WTC11 (cell line): Measurements from ENCODE around the gene NTRK1. TPM values are rescaled to one million over a fixed set of nuclear protein-coding genes. Genes with fewer than 3 reads are reported as not detected.

Experiments
- ATAC-seq: fragments of 200-7000 bp; cut with Tn5 transposase; 2 replicates; pipeline ENCODE4 v1.10.0; 2021; ENCODE audit warnings: mild to moderate bottlenecking, moderate library complexity
- Bru-seq: library from RNA; stranded (reverse); fragments of 400-500 nt; gene quantifications from one replicate; lab custom pipeline; 2021; lab: Mats Ljungman, UMichigan
- CTCF ChIA-PET: fragments of 300-600 bp; sonication (Branson Sonifier 250); formaldehyde crosslinking; loops from one replicate; lab custom pipeline; 2021; ENCODE audit warnings: antibody characterized with exemption; lab: Charles Lee
- POLR2A ChIA-PET: fragments of 350-600 bp; sonication (Branson Sonifier 250); formaldehyde crosslinking; loops from one replicate; lab custom pipeline; 2021; ENCODE audit warnings: antibody characterized with exemption; lab: Charles Lee
- DNase-seq: peaks from one replicate; pipeline ENCODE4 v3.0.0; 2021; ENCODE audit warnings: low spot score
- H3K27ac Mint-ChIP-seq: 2 replicates; pipeline ENCODE4 v1.8.0; 2021; ENCODE audit warnings: mixed read lengths
- H3K27me3 Mint-ChIP-seq: 2 replicates; pipeline ENCODE4 v1.8.0; 2021; ENCODE audit warnings: low read depth, mild to moderate bottlenecking, moderate library complexity, mixed read lengths
- H3K36me3 Mint-ChIP-seq: 2 replicates; pipeline ENCODE4 v1.8.0; 2021; ENCODE audit warnings: mixed read lengths
- H3K4me1 Mint-ChIP-seq: 2 replicates; pipeline ENCODE4 v1.8.0; 2022; ENCODE audit warnings: mixed read lengths
- H3K4me3 Mint-ChIP-seq: 2 replicates; pipeline ENCODE4 v1.8.0; 2021; ENCODE audit warnings: mild to moderate bottlenecking, moderate library complexity, mixed read lengths
- H3K9me3 Mint-ChIP-seq: 2 replicates; pipeline ENCODE4 v1.8.0; 2021; ENCODE audit warnings: mixed read lengths
- CDX4 ChIP-seq: fragments of 250-450 bp; sonication (Bioruptor Pico); IDR thresholded peaks from 2 replicates; pipeline ENCODE4 v1.9.0; 2021; ENCODE audit warnings: moderate library complexity, mild to moderate bottlenecking, inconsistent platforms, borderline replicate concordance
- ELF4 ChIP-seq: sonication (generic); formaldehyde crosslinking; IDR thresholded peaks from 2 replicates; pipeline ENCODE4 v1.8.1; 2022; ENCODE audit warnings: low read depth, mild to moderate bottlenecking, moderate library complexity, missing genetic modification reagents
- ETV6 ChIP-seq: sonication (generic); formaldehyde crosslinking; IDR thresholded peaks from 2 replicates; pipeline ENCODE4 v1.8.1; 2022; ENCODE audit warnings: mild to moderate bottlenecking, missing genetic modification reagents
- FOXK1 ChIP-seq: sonication (generic); formaldehyde crosslinking; IDR thresholded peaks from 2 replicates; pipeline ENCODE4 v1.8.0; 2022; ENCODE audit warnings: mild to moderate bottlenecking, moderate library complexity, missing genetic modification reagents
- FOXP1 ChIP-seq: sonication (generic); formaldehyde crosslinking; IDR thresholded peaks from 2 replicates; pipeline ENCODE4 v1.8.0; 2022; ENCODE audit warnings: missing genetic modification reagents, mild to moderate bottlenecking, moderate library complexity, borderline replicate concordance
- KAT7 ChIP-seq: sonication (generic); formaldehyde crosslinking; IDR thresholded peaks from 2 replicates; pipeline ENCODE4 v1.8.1; 2023; ENCODE audit warnings: missing genetic modification reagents, mild to moderate bottlenecking, borderline replicate concordance
- MAX ChIP-seq: sonication (generic); formaldehyde crosslinking; IDR thresholded peaks from 2 replicates; pipeline ENCODE4 v1.8.0; 2022; ENCODE audit warnings: mild to moderate bottlenecking, missing genetic modification reagents
- TEAD1 ChIP-seq: sonication (generic); formaldehyde crosslinking; IDR thresholded peaks from 2 replicates; pipeline ENCODE4 v1.8.0; 2022; ENCODE audit warnings: mild to moderate bottlenecking, missing genetic modification reagents
- ZBTB21 ChIP-seq: sonication (generic); formaldehyde crosslinking; IDR thresholded peaks from 2 replicates; pipeline ENCODE4 v1.8.1; 2023; ENCODE audit warnings: mild to moderate bottlenecking, missing genetic modification reagents, borderline replicate concordance
- ZBTB43 ChIP-seq: sonication (generic); formaldehyde crosslinking; IDR thresholded peaks from 2 replicates; pipeline ENCODE4 v1.8.1; 2023; ENCODE audit warnings: mild to moderate bottlenecking, missing genetic modification reagents
- ZNF121 ChIP-seq: sonication (generic); formaldehyde crosslinking; IDR thresholded peaks from 2 replicates; pipeline ENCODE4 v1.8.0; 2023; ENCODE audit warnings: missing genetic modification reagents
- long read RNA-seq, 3 experiments: library from RNA in 1 of 3; library from capped mRNA in 1 of 3; library from polyadenylated mRNA in 1 of 3; unstranded in 2 of 3; stranded (forward) in 1 of 3; transcript quantifications; one replicate each; pipeline ENCODE4 v2.0.0, GENCODE V29; 2021
- total RNA-seq: library from RNA; stranded (reverse); gene quantifications from 3 replicates; pipeline ENCODE4 v1.2.3, GENCODE V29; 2021
- TF ChIP-seq, protein P1 (sequence below): sonication (generic); formaldehyde crosslinking; IDR thresholded peaks from 2 replicates; pipeline ENCODE4 v1.8.0; 2022; ENCODE audit warnings: missing genetic modification reagents
- TF ChIP-seq, protein P2 (sequence below): sonication (generic); formaldehyde crosslinking; IDR thresholded peaks from 2 replicates; pipeline ENCODE4 v1.8.0; 2023; ENCODE audit warnings: missing genetic modification reagents
- TF ChIP-seq, protein P3 (sequence below): sonication (generic); formaldehyde crosslinking; IDR thresholded peaks from 2 replicates; pipeline ENCODE4 v1.8.1; 2023; ENCODE audit warnings: mild to moderate bottlenecking, missing genetic modification reagents, moderate library complexity
- TF ChIP-seq, protein P4 (sequence below): fragments of 250-450 bp; sonication (Bioruptor Pico); IDR thresholded peaks from 2 replicates; pipeline ENCODE4 v2.1.2; 2022; ENCODE audit warnings: mild to moderate bottlenecking, moderate library complexity
- TF ChIP-seq, protein P5 (sequence below): sonication (generic); formaldehyde crosslinking; IDR thresholded peaks from 2 replicates; pipeline ENCODE4 v1.8.0; 2022; ENCODE audit warnings: mild to moderate bottlenecking, missing genetic modification reagents
- TF ChIP-seq, protein P6 (sequence below): sonication (generic); formaldehyde crosslinking; IDR thresholded peaks from 2 replicates; pipeline ENCODE4 v1.8.1; 2023; ENCODE audit warnings: mild to moderate bottlenecking, moderate library complexity, missing genetic modification reagents
- TF ChIP-seq, protein P7 (sequence below): sonication (generic); formaldehyde crosslinking; IDR thresholded peaks from 2 replicates; pipeline ENCODE4 v1.8.0; 2022; ENCODE audit warnings: mild to moderate bottlenecking, missing genetic modification reagents

NTRK1 gene
- 0.23 to 0.42 TPM (median 0.23 TPM) in 3 replicates for total RNA-seq
- percentile 12 among the genes with signal in this experiment for Bru-seq, nascent RNA
- long read RNA-seq, experiment 1 = 0 reads
- long read RNA-seq, experiment 2, partial matches to known transcripts = 0 of 1 reads
- long read RNA-seq, experiment 2, other reads (novel, unspliced or antisense) = 1 of 1 reads
- long read RNA-seq, experiment 3 = 0 reads

DNA sequence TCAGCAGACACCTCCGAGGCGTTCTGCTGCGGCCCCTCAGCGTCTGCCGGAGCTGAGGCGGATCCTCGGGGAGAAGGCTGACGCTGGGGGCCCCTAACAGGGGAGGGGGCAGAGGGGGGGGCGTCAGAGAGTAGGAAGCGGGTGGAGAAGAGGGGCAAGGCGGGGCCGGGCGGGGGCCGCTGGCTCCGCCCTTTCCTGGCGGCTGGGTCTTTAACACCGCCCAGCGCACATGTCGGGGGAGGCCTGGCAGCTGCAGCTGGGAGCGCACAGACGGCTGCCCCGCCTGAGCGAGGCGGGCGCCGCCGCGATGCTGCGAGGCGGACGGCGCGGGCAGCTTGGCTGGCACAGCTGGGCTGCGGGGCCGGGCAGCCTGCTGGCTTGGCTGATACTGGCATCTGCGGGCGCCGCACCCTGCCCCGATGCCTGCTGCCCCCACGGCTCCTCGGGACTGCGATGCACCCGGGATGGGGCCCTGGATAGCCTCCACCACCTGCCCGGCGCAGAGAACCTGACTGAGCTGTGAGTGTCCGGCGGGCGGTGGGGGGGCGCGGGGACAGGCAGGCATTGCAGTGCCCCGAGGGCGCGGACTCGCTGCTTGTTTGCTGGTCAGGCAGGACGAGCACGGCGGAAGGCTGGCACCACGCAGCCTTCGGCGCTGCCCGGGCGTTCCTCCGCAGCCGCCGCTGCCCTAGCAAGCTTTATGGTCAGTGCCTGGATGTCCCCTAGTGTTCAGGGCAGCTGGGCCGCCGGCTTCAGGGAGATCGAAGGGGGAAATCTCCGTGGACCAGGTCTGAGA, at the start of gene NTRK1:
NTRK1 (plus strand) TSS at position 238 of the 796 bp plus-strand sequence; CDS start at position 308, 70 bp downstream.
- peaks cover 97% of the 10 kb centered on the region for H3K27me3 Mint-ChIP-seq
- H3K36me3 Mint-ChIP-seq = no peaks in the 10 kb centered on the region
- DNase-seq (peak; percentile 67), ATAC-seq (peak; percentile 63)
- CTCF ChIA-PET = interaction anchor here (0.6 to 9.9 kb wide), 53 partner anchors 8 to 237 kb away, joined by 3 to 211 read pairs (median 9); partner anchors contain the start of genes CRABP2, HDGF, ISG20L2 and LRRC71
- POLR2A ChIA-PET = interaction anchor here (1.1 to 1.9 kb wide), 5 partner anchors 12 to 171 kb away, joined by 3 to 8 read pairs (median 5); partner anchors contain the start of gene PRCC
- no peak within 1 kb of the TSS for H3K27ac Mint-ChIP-seq
- peak within 1 kb of the TSS; percentile 89 for H3K4me3 Mint-ChIP-seq
- no peaks in the 10 kb centered on the region for H3K9me3 Mint-ChIP-seq
- peaks cover 15% of the 10 kb centered on the region for H3K4me1 Mint-ChIP-seq
- TF ChIP-seq KAT7 (CRISPR knock-in tag) (no peak), ZBTB43 (0 out of 2 replicates have a peak, but pooled peaks have one; percentile 31), ETV6 (CRISPR knock-in tag) (peak; percentile 93), FOXK1 (CRISPR knock-in tag) (0 out of 2 replicates have a peak, but pooled peaks have one; percentile 53), CDX4 (no peak), MAX (CRISPR knock-in tag) (peak; percentile 52; the same call in 1 of the 2 replicates), ZNF121 (CRISPR knock-in tag) (peak; percentile 68; the same call in 1 of the 2 replicates), ELF4 (CRISPR knock-in tag) (0 out of 2 replicates have a peak, but pooled peaks have one; percentile 63), ZBTB21 (CRISPR knock-in tag) (no peak), FOXP1 (CRISPR knock-in tag) (peak; percentile 64; the same call in 1 of the 2 replicates), TEAD1 (CRISPR knock-in tag) (peak; percentile 56)
- TF ChIP-seq, protein P1, sequence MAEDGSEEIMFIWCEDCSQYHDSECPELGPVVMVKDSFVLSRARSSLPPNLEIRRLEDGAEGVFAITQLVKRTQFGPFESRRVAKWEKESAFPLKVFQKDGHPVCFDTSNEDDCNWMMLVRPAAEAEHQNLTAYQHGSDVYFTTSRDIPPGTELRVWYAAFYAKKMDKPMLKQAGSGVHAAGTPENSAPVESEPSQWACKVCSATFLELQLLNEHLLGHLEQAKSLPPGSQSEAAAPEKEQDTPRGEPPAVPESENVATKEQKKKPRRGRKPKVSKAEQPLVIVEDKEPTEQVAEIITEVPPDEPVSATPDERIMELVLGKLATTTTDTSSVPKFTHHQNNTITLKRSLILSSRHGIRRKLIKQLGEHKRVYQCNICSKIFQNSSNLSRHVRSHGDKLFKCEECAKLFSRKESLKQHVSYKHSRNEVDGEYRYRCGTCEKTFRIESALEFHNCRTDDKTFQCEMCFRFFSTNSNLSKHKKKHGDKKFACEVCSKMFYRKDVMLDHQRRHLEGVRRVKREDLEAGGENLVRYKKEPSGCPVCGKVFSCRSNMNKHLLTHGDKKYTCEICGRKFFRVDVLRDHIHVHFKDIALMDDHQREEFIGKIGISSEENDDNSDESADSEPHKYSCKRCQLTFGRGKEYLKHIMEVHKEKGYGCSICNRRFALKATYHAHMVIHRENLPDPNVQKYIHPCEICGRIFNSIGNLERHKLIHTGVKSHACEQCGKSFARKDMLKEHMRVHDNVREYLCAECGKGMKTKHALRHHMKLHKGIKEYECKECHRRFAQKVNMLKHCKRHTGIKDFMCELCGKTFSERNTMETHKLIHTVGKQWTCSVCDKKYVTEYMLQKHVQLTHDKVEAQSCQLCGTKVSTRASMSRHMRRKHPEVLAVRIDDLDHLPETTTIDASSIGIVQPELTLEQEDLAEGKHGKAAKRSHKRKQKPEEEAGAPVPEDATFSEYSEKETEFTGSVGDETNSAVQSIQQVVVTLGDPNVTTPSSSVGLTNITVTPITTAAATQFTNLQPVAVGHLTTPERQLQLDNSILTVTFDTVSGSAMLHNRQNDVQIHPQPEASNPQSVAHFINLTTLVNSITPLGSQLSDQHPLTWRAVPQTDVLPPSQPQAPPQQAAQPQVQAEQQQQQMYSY (CRISPR knock-in tag) = no peak
- TF ChIP-seq, protein P2, sequence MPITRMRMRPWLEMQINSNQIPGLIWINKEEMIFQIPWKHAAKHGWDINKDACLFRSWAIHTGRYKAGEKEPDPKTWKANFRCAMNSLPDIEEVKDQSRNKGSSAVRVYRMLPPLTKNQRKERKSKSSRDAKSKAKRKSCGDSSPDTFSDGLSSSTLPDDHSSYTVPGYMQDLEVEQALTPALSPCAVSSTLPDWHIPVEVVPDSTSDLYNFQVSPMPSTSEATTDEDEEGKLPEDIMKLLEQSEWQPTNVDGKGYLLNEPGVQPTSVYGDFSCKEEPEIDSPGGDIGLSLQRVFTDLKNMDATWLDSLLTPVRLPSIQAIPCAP = 0 out of 2 replicates have a peak, but pooled peaks have one; percentile 52
- TF ChIP-seq, protein P3, sequence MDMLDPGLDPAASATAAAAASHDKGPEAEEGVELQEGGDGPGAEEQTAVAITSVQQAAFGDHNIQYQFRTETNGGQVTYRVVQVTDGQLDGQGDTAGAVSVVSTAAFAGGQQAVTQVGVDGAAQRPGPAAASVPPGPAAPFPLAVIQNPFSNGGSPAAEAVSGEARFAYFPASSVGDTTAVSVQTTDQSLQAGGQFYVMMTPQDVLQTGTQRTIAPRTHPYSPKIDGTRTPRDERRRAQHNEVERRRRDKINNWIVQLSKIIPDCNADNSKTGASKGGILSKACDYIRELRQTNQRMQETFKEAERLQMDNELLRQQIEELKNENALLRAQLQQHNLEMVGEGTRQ (CRISPR knock-in tag) = no peak
- TF ChIP-seq, protein P4, sequence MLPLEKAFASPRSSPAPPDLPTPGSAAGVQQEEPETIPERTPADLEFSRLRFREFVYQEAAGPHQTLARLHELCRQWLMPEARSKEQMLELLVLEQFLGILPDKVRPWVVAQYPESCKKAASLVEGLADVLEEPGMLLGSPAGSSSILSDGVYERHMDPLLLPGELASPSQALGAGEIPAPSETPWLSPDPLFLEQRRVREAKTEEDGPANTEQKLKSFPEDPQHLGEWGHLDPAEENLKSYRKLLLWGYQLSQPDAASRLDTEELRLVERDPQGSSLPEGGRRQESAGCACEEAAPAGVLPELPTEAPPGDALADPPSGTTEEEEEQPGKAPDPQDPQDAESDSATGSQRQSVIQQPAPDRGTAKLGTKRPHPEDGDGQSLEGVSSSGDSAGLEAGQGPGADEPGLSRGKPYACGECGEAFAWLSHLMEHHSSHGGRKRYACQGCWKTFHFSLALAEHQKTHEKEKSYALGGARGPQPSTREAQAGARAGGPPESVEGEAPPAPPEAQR = no peak
- TF ChIP-seq, protein P5, sequence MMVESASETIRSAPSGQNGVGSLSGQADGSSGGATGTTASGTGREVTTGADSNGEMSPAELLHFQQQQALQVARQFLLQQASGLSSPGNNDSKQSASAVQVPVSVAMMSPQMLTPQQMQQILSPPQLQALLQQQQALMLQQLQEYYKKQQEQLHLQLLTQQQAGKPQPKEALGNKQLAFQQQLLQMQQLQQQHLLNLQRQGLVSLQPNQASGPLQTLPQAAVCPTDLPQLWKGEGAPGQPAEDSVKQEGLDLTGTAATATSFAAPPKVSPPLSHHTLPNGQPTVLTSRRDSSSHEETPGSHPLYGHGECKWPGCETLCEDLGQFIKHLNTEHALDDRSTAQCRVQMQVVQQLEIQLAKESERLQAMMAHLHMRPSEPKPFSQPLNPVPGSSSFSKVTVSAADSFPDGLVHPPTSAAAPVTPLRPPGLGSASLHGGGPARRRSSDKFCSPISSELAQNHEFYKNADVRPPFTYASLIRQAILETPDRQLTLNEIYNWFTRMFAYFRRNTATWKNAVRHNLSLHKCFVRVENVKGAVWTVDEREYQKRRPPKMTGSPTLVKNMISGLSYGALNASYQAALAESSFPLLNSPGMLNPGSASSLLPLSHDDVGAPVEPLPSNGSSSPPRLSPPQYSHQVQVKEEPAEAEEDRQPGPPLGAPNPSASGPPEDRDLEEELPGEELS (CRISPR knock-in tag) = peak; percentile 94
- TF ChIP-seq, protein P6, sequence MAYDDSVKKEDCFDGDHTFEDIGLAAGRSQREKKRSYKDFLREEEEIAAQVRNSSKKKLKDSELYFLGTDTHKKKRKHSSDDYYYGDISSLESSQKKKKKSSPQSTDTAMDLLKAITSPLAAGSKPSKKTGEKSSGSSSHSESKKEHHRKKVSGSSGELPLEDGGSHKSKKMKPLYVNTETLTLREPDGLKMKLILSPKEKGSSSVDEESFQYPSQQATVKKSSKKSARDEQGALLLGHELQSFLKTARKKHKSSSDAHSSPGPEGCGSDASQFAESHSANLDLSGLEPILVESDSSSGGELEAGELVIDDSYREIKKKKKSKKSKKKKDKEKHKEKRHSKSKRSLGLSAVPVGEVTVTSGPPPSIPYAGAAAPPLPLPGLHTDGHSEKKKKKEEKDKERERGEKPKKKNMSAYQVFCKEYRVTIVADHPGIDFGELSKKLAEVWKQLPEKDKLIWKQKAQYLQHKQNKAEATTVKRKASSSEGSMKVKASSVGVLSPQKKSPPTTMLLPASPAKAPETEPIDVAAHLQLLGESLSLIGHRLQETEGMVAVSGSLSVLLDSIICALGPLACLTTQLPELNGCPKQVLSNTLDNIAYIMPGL (CRISPR knock-in tag) = no peak; the same call in 1 of the 2 replicates
- TF ChIP-seq, protein P7, sequence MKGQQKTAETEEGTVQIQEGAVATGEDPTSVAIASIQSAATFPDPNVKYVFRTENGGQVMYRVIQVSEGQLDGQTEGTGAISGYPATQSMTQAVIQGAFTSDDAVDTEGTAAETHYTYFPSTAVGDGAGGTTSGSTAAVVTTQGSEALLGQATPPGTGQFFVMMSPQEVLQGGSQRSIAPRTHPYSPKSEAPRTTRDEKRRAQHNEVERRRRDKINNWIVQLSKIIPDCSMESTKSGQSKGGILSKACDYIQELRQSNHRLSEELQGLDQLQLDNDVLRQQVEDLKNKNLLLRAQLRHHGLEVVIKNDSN (CRISPR knock-in tag) = no peak
